NCI-H2227 treated with DMSO at 0.1 percent for 48 hours (cell line): ENCODE measurements around the gene FAF2.
"Not testable (repeated sequence)": the region's sequence is repeated elsewhere in the genome, so short reads cannot be mapped to it uniquely, and the experiment has no call there.

Experiments used
- DNase-seq: peaks from one replicate; lab custom pipeline; 2025; lab: John Stamatoyannopoulos, UW

FAF2 gene

GRCh38 chr5:176416965-176417364 is 31.2 kb upstream of the FAF2 start:
- no peak for DNase-seq

- DNase-seq: no peak
Observed at GRCh38 chr5:176418251-176418650, 29.9 kb upstream of the FAF2 start.

GRCh38 chr5:176420086-176420485 is 28.1 kb upstream of the FAF2 start:
- no peak for DNase-seq

GRCh38 chr5:176420972-176421544 is 27.1 kb upstream of the FAF2 start:
- DNase-seq: no peak

- no peak for DNase-seq
Observed at GRCh38 chr5:176424181-176424580, 24.0 kb upstream of the FAF2 start.

- no peak for DNase-seq
Observed at GRCh38 chr5:176425138-176425537, 23.0 kb upstream of the FAF2 start.

GRCh38 chr5:176425791-176426190 is 22.4 kb upstream of the FAF2 start:
- DNase-seq: no peak

- DNase-seq: no peak
Observed at GRCh38 chr5:176426876-176427275, 21.3 kb upstream of the FAF2 start.

GRCh38 chr5:176427971-176428370 is 20.2 kb upstream of the FAF2 start:
- DNase-seq: no peak

- no peak for DNase-seq
Observed at GRCh38 chr5:176429972-176430371, 18.2 kb upstream of the FAF2 start.

- no peak for DNase-seq
Observed at GRCh38 chr5:176432707-176433106, 15.5 kb upstream of the FAF2 start.

GRCh38 chr5:176436656-176437055 is 11.5 kb upstream of the FAF2 start:
- DNase-seq: no peak

GRCh38 chr5:176438959-176439757 is 9.0 kb upstream of the FAF2 start:
- no peak for DNase-seq

GRCh38 chr5:176440927-176441706 is 7.1 kb upstream of the FAF2 start:
- no peak for DNase-seq

- no peak for DNase-seq
Observed at GRCh38 chr5:176441921-176442323, 6.3 kb upstream of the FAF2 start.

GRCh38 chr5:176442911-176443310 is 5.3 kb upstream of the FAF2 start:
- DNase-seq: not testable (repeated sequence)

- DNase-seq: no peak
Observed at GRCh38 chr5:176444742-176445141, 3.4 kb upstream of the FAF2 start.

GRCh38 chr5:176446028-176446665 is 2.0 kb upstream of the FAF2 start:
- DNase-seq: no peak

- DNase-seq: no peak
Observed at GRCh38 chr5:176446884-176447590, 1.1 kb upstream of the FAF2 start.

GRCh38 chr5:176447591-176447977 is 601 bp upstream of the FAF2 start:
- no peak for DNase-seq

GRCh38 chr5:176450077-176450476 is 1.9 kb downstream of the FAF2 start:
- DNase-seq: no peak
